Calu3 (cell line): Measurements from ENCODE around the gene ARMC7. TPM values are rescaled to one million over a fixed set of nuclear protein-coding genes. Genes with fewer than 3 reads are reported as not detected.
"Not testable (repeated sequence)": the region's sequence is repeated elsewhere in the genome, so short reads cannot be mapped to it uniquely, and the experiment has no call there.

Experiments
- BruUV-seq: library from RNA; stranded (reverse); fragments of 400-500 nt; replicated peaks from 2 replicates; lab custom pipeline; 2021; lab: Mats Ljungman, UMichigan
- CTCF ChIA-PET: fragments of 300-600 bp; sonication (Branson Sonifier 250); formaldehyde crosslinking; loops from one replicate; lab custom pipeline; 2022; ENCODE audit warnings: antibody characterized with exemption; lab: Charles Lee
- DNase-seq: peaks from one replicate; pipeline ENCODE4 v3.0.0; 2022
- H3K27ac Mint-ChIP-seq: one replicate; pipeline ENCODE4 v1.8.0; 2022; ENCODE audit warnings: mixed read lengths; ENCODE audit not compliant: unreplicated experiment
- H3K27me3 Mint-ChIP-seq: one replicate; pipeline ENCODE4 v1.8.0; 2022; ENCODE audit warnings: mixed read lengths; ENCODE audit not compliant: unreplicated experiment
- H3K36me3 Mint-ChIP-seq: one replicate; pipeline ENCODE4 v1.8.0; 2022; ENCODE audit warnings: mild to moderate bottlenecking, moderate library complexity, mixed read lengths; ENCODE audit not compliant: insufficient read depth, unreplicated experiment
- H3K4me1 Mint-ChIP-seq: one replicate; pipeline ENCODE4 v1.8.0; 2022; ENCODE audit warnings: mild to moderate bottlenecking, low read depth, mixed read lengths; ENCODE audit not compliant: unreplicated experiment
- H3K4me3 Mint-ChIP-seq: one replicate; pipeline ENCODE4 v1.8.0; 2022; ENCODE audit warnings: mild to moderate bottlenecking, low read depth, moderate library complexity, mixed read lengths; ENCODE audit not compliant: unreplicated experiment
- H3K9me3 Mint-ChIP-seq: one replicate; pipeline ENCODE4 v1.8.0; 2022; ENCODE audit warnings: low read depth, mixed read lengths; ENCODE audit not compliant: unreplicated experiment
- intact Hi-C: fragments of 100-400 bp; cut with micrococcal nuclease; formaldehyde crosslinking; loops from one replicate; pipeline ENCODE4 v1.10.0; 2022; ENCODE audit not compliant: unreplicated experiment
- total RNA-seq: library from RNA; stranded (reverse); gene quantifications from 2 replicates; pipeline ENCODE4 v1.2.3, GENCODE V29; 2022
- TF ChIP-seq, protein P1 (sequence below): fragments of 200-600 bp; IDR thresholded peaks from one replicate; pipeline ENCODE4 v1.8.0; 2022; ENCODE audit warnings: antibody characterized with exemption; ENCODE audit not compliant: unreplicated experiment

Gene ARMC7
- total RNA-seq, 1 experiment from 2014 or later, result 18.6 TPM

DNA sequence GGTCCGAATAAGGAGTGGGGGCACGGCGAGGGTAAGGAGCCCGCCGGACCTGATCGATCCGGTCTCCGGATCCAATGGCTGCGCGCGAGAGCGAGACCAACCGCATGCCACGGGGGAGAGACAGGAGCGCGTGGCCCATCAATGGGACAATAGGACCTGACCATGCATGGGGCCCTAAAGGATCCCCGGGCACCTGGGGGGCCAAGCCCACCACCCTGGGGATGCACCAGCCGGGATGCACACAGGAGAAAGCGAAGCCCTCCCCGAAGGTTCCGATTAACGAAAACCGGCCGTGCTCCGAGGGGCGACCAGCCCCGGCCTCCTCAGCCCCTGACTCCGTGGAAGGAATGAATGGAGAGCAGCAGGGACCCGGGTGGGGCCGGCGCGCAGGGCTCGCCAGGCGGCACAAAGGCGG is 44.0 kb downstream of the ARMC7 start:
- H3K9me3 Mint-ChIP-seq, result no peaks in the 10 kb centered on the region
- no TSS peak for BruUV-seq
- H3K27ac Mint-ChIP-seq, result peak overlapping the region; percentile 99
- H3K4me1 Mint-ChIP-seq, result peaks cover 32% of the 10 kb centered on the region
- H3K36me3 Mint-ChIP-seq, result peaks cover 85% of the 10 kb centered on the region
- peak; percentile 58 for DNase-seq
- TF ChIP-seq, protein P1, sequence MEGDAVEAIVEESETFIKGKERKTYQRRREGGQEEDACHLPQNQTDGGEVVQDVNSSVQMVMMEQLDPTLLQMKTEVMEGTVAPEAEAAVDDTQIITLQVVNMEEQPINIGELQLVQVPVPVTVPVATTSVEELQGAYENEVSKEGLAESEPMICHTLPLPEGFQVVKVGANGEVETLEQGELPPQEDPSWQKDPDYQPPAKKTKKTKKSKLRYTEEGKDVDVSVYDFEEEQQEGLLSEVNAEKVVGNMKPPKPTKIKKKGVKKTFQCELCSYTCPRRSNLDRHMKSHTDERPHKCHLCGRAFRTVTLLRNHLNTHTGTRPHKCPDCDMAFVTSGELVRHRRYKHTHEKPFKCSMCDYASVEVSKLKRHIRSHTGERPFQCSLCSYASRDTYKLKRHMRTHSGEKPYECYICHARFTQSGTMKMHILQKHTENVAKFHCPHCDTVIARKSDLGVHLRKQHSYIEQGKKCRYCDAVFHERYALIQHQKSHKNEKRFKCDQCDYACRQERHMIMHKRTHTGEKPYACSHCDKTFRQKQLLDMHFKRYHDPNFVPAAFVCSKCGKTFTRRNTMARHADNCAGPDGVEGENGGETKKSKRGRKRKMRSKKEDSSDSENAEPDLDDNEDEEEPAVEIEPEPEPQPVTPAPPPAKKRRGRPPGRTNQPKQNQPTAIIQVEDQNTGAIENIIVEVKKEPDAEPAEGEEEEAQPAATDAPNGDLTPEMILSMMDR, result no peak
- H3K27me3 Mint-ChIP-seq, result no peaks in the 10 kb centered on the region
- CTCF ChIA-PET, result no interaction called here
- intact Hi-C loops, result no loop called here
- H3K4me3 Mint-ChIP-seq, result peak overlapping the region; percentile 91

DNA sequence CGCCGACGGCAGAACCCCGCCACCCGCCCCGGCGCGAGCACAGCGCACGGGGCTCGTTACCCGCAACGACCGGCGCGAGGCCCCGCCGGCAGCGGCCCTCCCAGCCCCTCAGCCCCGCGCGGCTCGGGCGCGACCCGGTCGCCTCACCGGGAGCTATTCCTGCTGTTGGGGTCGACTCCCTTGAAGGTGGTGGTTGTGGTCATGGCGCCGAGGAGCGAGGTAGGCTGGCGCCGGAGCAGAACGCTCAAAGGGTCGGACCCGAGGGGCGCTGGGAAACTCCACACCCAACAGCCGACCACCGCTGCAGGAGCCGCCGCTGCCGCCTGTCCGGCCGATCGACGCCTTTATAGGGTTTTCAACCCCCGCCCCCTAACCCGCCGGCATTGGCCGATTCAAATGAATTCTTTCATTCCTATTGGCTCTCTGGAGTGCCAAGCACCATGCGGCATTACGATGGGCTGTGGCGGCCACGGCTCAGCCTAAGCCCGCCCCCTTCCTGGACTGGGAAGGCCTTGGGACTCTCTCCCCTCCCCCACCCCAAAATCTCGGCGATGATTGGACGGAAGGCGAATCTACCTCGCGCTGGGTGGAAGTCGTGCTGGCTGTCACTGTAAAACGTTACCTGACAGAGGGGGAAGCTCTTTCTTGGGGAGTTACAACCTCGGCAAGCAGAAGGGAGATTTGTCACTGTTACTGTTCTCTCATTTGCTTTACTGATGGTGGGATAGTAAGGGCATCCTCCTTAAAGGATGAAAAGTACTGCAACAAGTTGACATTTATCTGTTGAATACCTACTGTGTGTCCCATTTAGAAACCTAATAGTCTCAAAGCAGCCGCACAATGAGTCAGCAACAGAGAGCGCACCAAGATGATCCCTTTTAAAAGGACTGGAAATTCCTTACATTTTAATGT is 44.7 kb downstream of the ARMC7 start, which contains the start of gene JPT1:
Gene JPT1 (minus strand): TSS at position 318 of the 912 bp plus-strand sequence. CDS start 115 bp downstream, at position 203.
- peak within 1 kb of the TSS; percentile 99 for H3K27ac Mint-ChIP-seq
- TF ChIP-seq, protein P1, result no peak
- BruUV-seq, result no TSS peak
- intact Hi-C loops, result no loop called here
- CTCF ChIA-PET, result interaction anchor here (0.7 to 1.1 kb wide), 3 partner anchors 40 to 47 kb away, joined by 3 to 4 read pairs (median 3); no protein-coding TSS in a partner anchor
- no peaks in the 10 kb centered on the region for H3K9me3 Mint-ChIP-seq
- no peaks in the 10 kb centered on the region for H3K27me3 Mint-ChIP-seq
- peaks cover 33% of the 10 kb centered on the region for H3K4me1 Mint-ChIP-seq
- H3K36me3 Mint-ChIP-seq, result peaks cover 79% of the 10 kb centered on the region
- DNase-seq, result peak; percentile 98
- peak within 1 kb of the TSS; percentile 91 for H3K4me3 Mint-ChIP-seq

DNA sequence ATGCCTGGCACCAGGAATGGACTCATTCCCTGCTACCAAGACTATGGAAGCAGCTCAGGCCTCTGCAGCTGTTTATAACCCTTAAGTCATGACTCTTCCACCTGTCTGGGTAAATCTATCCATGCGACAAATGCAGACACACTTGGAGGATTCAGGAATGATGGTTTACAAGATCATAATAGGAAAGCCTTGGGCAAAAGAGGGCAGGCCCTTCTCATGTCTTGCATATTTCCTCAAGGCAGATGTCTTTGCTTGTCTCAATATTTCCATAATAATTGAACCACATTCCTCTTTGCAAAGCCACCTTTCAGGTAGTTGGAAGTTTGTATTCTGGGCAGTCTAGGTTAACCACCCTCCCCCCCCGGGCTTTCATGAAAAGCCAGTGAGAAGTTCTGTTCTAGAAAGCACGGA is 45.4 kb downstream of the ARMC7 start:
- H3K9me3 Mint-ChIP-seq, result no peaks in the 10 kb centered on the region
- no peaks in the 10 kb centered on the region for H3K27me3 Mint-ChIP-seq
- BruUV-seq, result no TSS peak
- DNase-seq, result no peak
- H3K4me1 Mint-ChIP-seq, result peaks cover 33% of the 10 kb centered on the region
- peaks cover 71% of the 10 kb centered on the region for H3K36me3 Mint-ChIP-seq
- CTCF ChIA-PET, result interaction anchor here (0.7 to 1.1 kb wide), 3 partner anchors 41 to 73 kb away, joined by 3 to 4 read pairs (median 3); no protein-coding TSS in a partner anchor
- intact Hi-C loops, result no loop called here
- TF ChIP-seq, protein P1, result no peak
- H3K4me3 Mint-ChIP-seq, result no peak overlapping the region
- H3K27ac Mint-ChIP-seq, result no peak overlapping the region

DNA sequence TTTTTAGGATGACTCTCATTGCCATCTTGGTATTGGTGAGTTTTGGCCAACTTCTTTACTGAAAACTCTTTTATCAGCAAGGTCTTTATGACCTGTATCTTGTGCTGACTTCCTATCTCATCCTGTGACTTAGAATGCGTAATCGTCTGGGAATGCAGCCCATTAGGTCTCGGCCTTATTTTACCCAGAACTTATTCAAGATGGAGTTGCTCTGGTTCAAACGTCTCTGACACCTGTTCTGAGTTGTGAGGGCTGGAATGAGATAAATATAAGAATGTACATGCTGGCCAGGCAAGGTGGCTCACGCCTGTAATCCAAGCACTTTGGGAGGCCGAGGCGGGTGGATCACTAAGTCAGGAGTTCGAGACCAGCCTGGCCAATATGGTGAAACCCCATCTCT is 48.7 kb downstream of the ARMC7 start:
- DNase-seq, H3K4me3 Mint-ChIP-seq, H3K27ac Mint-ChIP-seq, intact Hi-C loops, H3K27me3 Mint-ChIP-seq, H3K9me3 Mint-ChIP-seq, BruUV-seq: not testable (repeated sequence)
- CTCF ChIA-PET, result interaction anchor here (0.6 to 0.7 kb wide), 2 partner anchors 48 to 457 kb away, joined by 3 to 4 read pairs; no protein-coding TSS in a partner anchor
- Mint-ChIP-seq H3K36me3 (peaks cover 43% of the 10 kb centered on the region), H3K4me1 (peaks cover 29% of the 10 kb centered on the region)
